Activated naive CD8-positive, alpha-beta T cell treated with anti-CD3 and anti-CD28 coated beads, Interleukin-2, amount 10 ng/mL, durations not matched to agents 7 days and 5 days (primary cell): ENCODE data around the gene ANKRD44. TPM values are rescaled to one million over a fixed set of nuclear protein-coding genes. Genes with fewer than 3 reads are reported as not detected.

Source experiments
- ATAC-seq: fragments of 150-1000 bp; cut with Tn5 transposase; one replicate; pipeline ENCODE4 v1.10.0; 2021; ENCODE audit warnings: low read depth, moderate library complexity
- POLR2A ChIA-PET: fragments of 350-600 bp; sonication (Branson Sonifier 250); formaldehyde crosslinking; loops from one replicate; lab custom pipeline; 2021; ENCODE audit warnings: antibody characterized with exemption; lab: Charles Lee
- DNase-seq: peaks from one replicate; pipeline ENCODE4 v3.0.0; 2021
- H3K27ac Mint-ChIP-seq: one replicate; pipeline ENCODE4 v1.8.0; 2022; ENCODE audit warnings: mild to moderate bottlenecking, mixed read lengths
- H3K27me3 Mint-ChIP-seq: one replicate; pipeline ENCODE4 v1.8.0; 2022; ENCODE audit warnings: mild to moderate bottlenecking, moderate library complexity, mixed read lengths
- H3K36me3 Mint-ChIP-seq: one replicate; pipeline ENCODE4 v1.8.0; 2021; ENCODE audit warnings: mild to moderate bottlenecking, mixed read lengths
- H3K4me1 Mint-ChIP-seq: one replicate; pipeline ENCODE4 v1.8.0; 2021; ENCODE audit warnings: mixed read lengths
- H3K4me3 Mint-ChIP-seq: one replicate; pipeline ENCODE4 v1.8.0; 2022; ENCODE audit warnings: mild to moderate bottlenecking, moderate library complexity, mixed read lengths
- H3K9me3 Mint-ChIP-seq: one replicate; pipeline ENCODE4 v1.8.0; 2021; ENCODE audit warnings: mixed read lengths
- total RNA-seq, 2 experiments: library from RNA; stranded (reverse); gene quantifications; one replicate each; pipeline ENCODE4 v1.2.3, GENCODE V29; 2021

ANKRD44 gene
- total RNA-seq, 2 experiments from 2014 or later, result 240 to 243 TPM

GRCh38 chr2:197237291-197238042, 73.1 kb downstream of the ANKRD44 start:
- Mint-ChIP-seq H3K4me3 (peak overlapping the region; percentile 67), H3K27me3 (no peaks in the 10 kb centered on the region), H3K9me3 (no peaks in the 10 kb centered on the region), H3K36me3 (peaks cover 16% of the 10 kb centered on the region), H3K4me1 (peaks cover 76% of the 10 kb centered on the region), H3K27ac (peak overlapping the region; percentile 84)
- POLR2A ChIA-PET, result interaction anchor here (0.5 to 5.9 kb wide), 12 partner anchors 10 to 69 kb away, joined by 3 to 61 read pairs (median 4); partner anchors contain the start of gene ANKRD44
- no peak for ATAC-seq
- DNase-seq, result no peak

DNA sequence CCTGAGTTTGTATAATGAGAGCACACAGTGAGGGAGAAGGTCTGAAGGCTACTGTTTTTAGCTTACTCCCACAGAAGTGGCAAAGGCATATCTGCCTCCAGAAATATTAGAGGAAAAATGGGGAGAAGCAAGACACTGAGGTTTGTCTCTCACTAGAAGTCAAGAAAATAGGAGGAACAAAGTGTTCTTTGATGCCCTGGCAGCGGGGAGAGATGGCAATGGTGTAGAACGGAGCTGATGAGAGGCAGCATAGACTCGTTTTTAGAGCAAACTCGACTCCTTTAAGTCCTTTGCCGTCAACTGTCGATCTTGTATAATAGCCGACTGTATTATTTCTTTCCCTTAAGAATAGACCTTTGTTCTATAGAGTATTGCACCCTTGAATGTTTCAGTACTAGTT, 73.8 kb downstream of the ANKRD44 start:
- Mint-ChIP-seq H3K4me3 (peak overlapping the region; percentile 67), H3K9me3 (no peaks in the 10 kb centered on the region), H3K4me1 (peaks cover 79% of the 10 kb centered on the region), H3K36me3 (peaks cover 20% of the 10 kb centered on the region), H3K27ac (peak overlapping the region; percentile 84), H3K27me3 (no peaks in the 10 kb centered on the region)
- POLR2A ChIA-PET, result interaction anchor here (0.7 to 5.9 kb wide), 9 partner anchors 9 to 70 kb away, joined by 3 to 61 read pairs (median 4); partner anchors contain the start of gene ANKRD44
- DNase-seq (no peak), ATAC-seq (no peak)

- H3K27ac Mint-ChIP-seq, result peak overlapping the region; percentile 84
- POLR2A ChIA-PET, result interaction anchor here (0.7 to 5.9 kb wide), 7 partner anchors 8 to 71 kb away, joined by 3 to 61 read pairs (median 3); partner anchors contain the start of gene ANKRD44
- H3K36me3 Mint-ChIP-seq, result peaks cover 20% of the 10 kb centered on the region
- no peak for ATAC-seq
- no peaks in the 10 kb centered on the region for H3K27me3 Mint-ChIP-seq
- H3K9me3 Mint-ChIP-seq, result no peaks in the 10 kb centered on the region
- H3K4me3 Mint-ChIP-seq, result peak overlapping the region; percentile 67
- DNase-seq, result no peak
- peaks cover 79% of the 10 kb centered on the region for H3K4me1 Mint-ChIP-seq
These were observed 74.4 kb downstream of the ANKRD44 start for GRCh38 chr2:197236159-197236558.

- H3K36me3 Mint-ChIP-seq, result peaks cover 21% of the 10 kb centered on the region
- H3K4me3 Mint-ChIP-seq, result peak overlapping the region; percentile 67
- POLR2A ChIA-PET, result interaction anchor here (1.0 to 5.9 kb wide), 3 partner anchors 21 to 71 kb away, joined by 3 to 61 read pairs (median 3); partner anchors contain the start of gene ANKRD44
- no peaks in the 10 kb centered on the region for H3K9me3 Mint-ChIP-seq
- H3K27me3 Mint-ChIP-seq, result no peaks in the 10 kb centered on the region
- ATAC-seq (no peak), DNase-seq (no peak)
- peak overlapping the region; percentile 84 for H3K27ac Mint-ChIP-seq
- H3K4me1 Mint-ChIP-seq, result peaks cover 77% of the 10 kb centered on the region
These were observed 74.9 kb downstream of the ANKRD44 start for GRCh38 chr2:197235711-197236110.

- Mint-ChIP-seq H3K27me3 (no peaks in the 10 kb centered on the region), H3K4me3 (peak overlapping the region; percentile 39), H3K27ac (peak overlapping the region; percentile 62), H3K4me1 (peaks cover 79% of the 10 kb centered on the region), H3K36me3 (peaks cover 29% of the 10 kb centered on the region), H3K9me3 (no peaks in the 10 kb centered on the region)
- POLR2A ChIA-PET, result interaction anchor here (0.7 to 1.0 kb wide), 2 partner anchors 36 to 108 kb away, joined by 3 to 7 read pairs; no protein-coding TSS in a partner anchor
- DNase-seq, result no peak
- no peak for ATAC-seq
These were observed 75.8 kb downstream of the ANKRD44 start for GRCh38 chr2:197234671-197235191.

DNA sequence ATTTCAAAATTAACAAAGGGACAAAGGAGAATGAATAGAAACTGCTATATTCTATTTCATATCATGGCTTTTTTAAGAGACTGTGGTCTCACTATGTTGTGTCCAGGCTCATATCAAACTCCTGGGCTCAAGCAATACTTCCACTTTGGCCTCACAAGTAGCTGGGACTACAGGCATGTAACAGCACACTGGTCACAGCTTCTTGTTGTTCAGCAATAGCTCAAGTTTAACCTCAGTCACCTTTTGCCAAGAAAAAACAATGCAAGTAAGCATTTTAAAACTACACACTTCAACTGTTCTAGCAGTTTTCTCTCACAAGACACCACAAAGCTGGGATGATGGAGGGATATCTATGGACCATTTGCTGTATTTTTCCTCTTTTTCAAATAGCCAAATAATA, 77.1 kb downstream of the ANKRD44 start:
- ATAC-seq, result no peak
- no peak overlapping the region for H3K4me3 Mint-ChIP-seq
- H3K27ac Mint-ChIP-seq, result no peak overlapping the region
- POLR2A ChIA-PET, result interaction anchor here (1.0 kb wide), 1 partner anchor 74 kb away, joined by 4 read pairs; no protein-coding TSS in a partner anchor
- H3K27me3 Mint-ChIP-seq, result no peaks in the 10 kb centered on the region
- DNase-seq, result no peak
- no peaks in the 10 kb centered on the region for H3K9me3 Mint-ChIP-seq
- H3K4me1 Mint-ChIP-seq, result peaks cover 75% of the 10 kb centered on the region
- peaks cover 30% of the 10 kb centered on the region for H3K36me3 Mint-ChIP-seq

- peak; percentile 62 for ATAC-seq
These were observed 78.6 kb downstream of the ANKRD44 start for GRCh38 chr2:197232010-197232409.

DNA sequence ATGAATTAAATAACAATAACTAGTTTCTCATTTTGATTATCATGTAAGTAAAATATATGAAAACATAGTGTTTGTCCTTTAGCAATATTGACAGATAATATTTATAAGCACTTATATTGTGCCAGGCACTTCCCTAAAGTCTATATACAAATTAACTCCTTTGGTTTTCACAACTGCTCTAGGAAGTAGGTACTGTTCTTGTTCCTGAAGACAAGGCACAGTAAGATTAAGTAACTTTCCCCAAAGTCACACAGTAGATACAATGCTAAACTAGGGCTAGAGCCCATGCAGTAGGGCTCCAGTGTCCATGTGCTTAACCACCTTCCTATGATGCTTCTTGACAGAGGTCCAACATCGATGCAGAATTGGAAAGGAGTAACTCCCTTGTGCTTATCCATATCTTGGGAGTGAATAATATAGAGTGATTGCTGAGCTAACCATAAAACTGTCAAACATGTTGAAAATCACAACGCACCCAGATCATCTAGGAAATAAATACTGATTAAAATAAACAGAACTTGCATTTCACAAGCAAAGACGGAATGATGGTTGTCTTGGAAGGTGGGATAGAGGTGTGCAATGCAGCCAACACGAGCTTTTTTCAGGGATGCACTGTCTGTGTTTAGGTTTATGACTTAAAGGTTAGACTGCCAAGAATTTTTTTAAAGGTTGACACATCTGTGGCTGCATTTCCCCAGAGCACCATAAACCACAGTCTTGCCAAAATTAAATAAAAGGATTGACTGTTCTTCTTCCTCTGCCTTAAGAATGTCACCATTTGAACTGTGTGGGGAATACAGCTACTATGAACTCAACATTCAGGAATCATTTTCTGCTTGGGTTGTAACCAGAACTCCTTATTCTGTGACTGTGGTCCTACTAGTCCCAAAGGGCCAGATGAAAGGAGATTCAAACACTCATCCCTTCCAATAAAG, 80.8 kb downstream of the ANKRD44 start:
- H3K9me3 Mint-ChIP-seq, result no peaks in the 10 kb centered on the region
- POLR2A ChIA-PET, result interaction anchor here (0.8 kb wide), 1 partner anchor 10 kb away, joined by 3 read pairs; no protein-coding TSS in a partner anchor
- ATAC-seq, result no peak
- peaks cover 58% of the 10 kb centered on the region for H3K4me1 Mint-ChIP-seq
- DNase-seq, result no peak
- peak overlapping the region; percentile 27 for H3K27ac Mint-ChIP-seq
- H3K27me3 Mint-ChIP-seq, result no peaks in the 10 kb centered on the region
- H3K36me3 Mint-ChIP-seq, result peaks cover 38% of the 10 kb centered on the region
- peak overlapping the region; percentile 5 for H3K4me3 Mint-ChIP-seq

More at GRCh38 chr2:197232010-197232409, 78.6 kb downstream of the ANKRD44 start:
- no peaks in the 10 kb centered on the region for H3K27me3 Mint-ChIP-seq
- H3K27ac Mint-ChIP-seq, result peak overlapping the region; percentile 63
- H3K9me3 Mint-ChIP-seq, result no peaks in the 10 kb centered on the region
- H3K4me1 Mint-ChIP-seq, result peaks cover 65% of the 10 kb centered on the region
- POLR2A ChIA-PET, result interaction anchor here (0.7 to 1.7 kb wide), 6 partner anchors 9 to 78 kb away, joined by 3 to 5 read pairs (median 3); partner anchors contain the start of gene ANKRD44
- peaks cover 31% of the 10 kb centered on the region for H3K36me3 Mint-ChIP-seq
- peak overlapping the region; percentile 44 for H3K4me3 Mint-ChIP-seq
- no peak for DNase-seq

- H3K4me3 Mint-ChIP-seq, result no peak overlapping the region
- no peak for DNase-seq
- peaks cover 32% of the 10 kb centered on the region for H3K36me3 Mint-ChIP-seq
- H3K4me1 Mint-ChIP-seq, result peaks cover 38% of the 10 kb centered on the region
- no peaks in the 10 kb centered on the region for H3K9me3 Mint-ChIP-seq
- ATAC-seq, result no peak
- no peaks in the 10 kb centered on the region for H3K27me3 Mint-ChIP-seq
- POLR2A ChIA-PET, result no interaction called here
- no peak overlapping the region for H3K27ac Mint-ChIP-seq
These were observed 87.1 kb downstream of the ANKRD44 start for GRCh38 chr2:197223451-197223850.

- no peaks in the 10 kb centered on the region for H3K9me3 Mint-ChIP-seq
- no peak overlapping the region for H3K27ac Mint-ChIP-seq
- peaks cover 58% of the 10 kb centered on the region for H3K4me1 Mint-ChIP-seq
- DNase-seq, result no peak
- H3K27me3 Mint-ChIP-seq, result no peaks in the 10 kb centered on the region
- no peak for ATAC-seq
- H3K4me3 Mint-ChIP-seq, result no peak overlapping the region
- POLR2A ChIA-PET, result interaction anchor here (1.1 kb wide), 1 partner anchor 20 kb away, joined by 3 read pairs; no protein-coding TSS in a partner anchor
- peaks cover 21% of the 10 kb centered on the region for H3K36me3 Mint-ChIP-seq
These were observed 90.9 kb downstream of the ANKRD44 start for GRCh38 chr2:197219636-197220035.

DNA sequence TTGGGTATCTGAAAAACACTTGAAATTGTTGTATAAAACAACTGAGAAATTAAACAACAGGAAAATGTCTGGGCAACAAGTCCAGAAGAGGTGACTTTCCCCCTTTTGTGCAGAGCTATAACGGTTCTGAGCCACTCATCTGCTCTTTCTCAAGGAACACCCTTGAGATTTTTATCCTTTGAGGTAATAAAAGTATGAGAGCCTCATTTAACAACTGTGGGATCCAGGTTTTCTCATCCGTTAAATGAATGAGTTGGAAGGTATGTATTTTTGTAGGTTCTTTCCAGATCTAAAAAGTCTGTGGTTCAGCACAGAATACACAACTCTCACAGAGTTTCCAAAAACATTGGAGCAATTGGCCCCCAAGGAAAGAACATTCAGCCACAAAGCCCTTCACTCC, 93.0 kb downstream of the ANKRD44 start:
- H3K27me3 Mint-ChIP-seq, result no peaks in the 10 kb centered on the region
- H3K4me3 Mint-ChIP-seq, result peak overlapping the region; percentile 75
- ATAC-seq (no peak), DNase-seq (no peak)
- H3K9me3 Mint-ChIP-seq, result no peaks in the 10 kb centered on the region
- H3K4me1 Mint-ChIP-seq, result peaks cover 69% of the 10 kb centered on the region
- H3K36me3 Mint-ChIP-seq, result peaks cover 18% of the 10 kb centered on the region
- peak overlapping the region; percentile 86 for H3K27ac Mint-ChIP-seq
- POLR2A ChIA-PET, result interaction anchor here (0.7 to 1.6 kb wide), 3 partner anchors 20 to 93 kb away, joined by 3 to 5 read pairs (median 4); partner anchors contain the start of gene ANKRD44

GRCh38 chr2:197216361-197216979, 94.1 kb downstream of the ANKRD44 start:
- POLR2A ChIA-PET, result interaction anchor here (0.6 to 2.0 kb wide), 4 partner anchors 17 to 92 kb away, joined by 3 to 5 read pairs (median 4); no protein-coding TSS in a partner anchor
- ATAC-seq, result peak; percentile 23
- peak overlapping the region; percentile 75 for H3K4me3 Mint-ChIP-seq

More at GRCh38 chr2:197216361-197216979, 94.1 kb downstream of the ANKRD44 start:
- Mint-ChIP-seq H3K9me3 (no peaks in the 10 kb centered on the region), H3K27me3 (no peaks in the 10 kb centered on the region), H3K27ac (peak overlapping the region; percentile 86), H3K36me3 (peaks cover 11% of the 10 kb centered on the region), H3K4me1 (peaks cover 70% of the 10 kb centered on the region)
- no peak for DNase-seq
